Measurements from ENCODE around the gene SHC2. TPM values are rescaled to one million over a fixed set of nuclear protein-coding genes. Genes with fewer than 3 reads are reported as not detected.
"Not testable (repeated sequence)": the region's sequence is repeated elsewhere in the genome, so short reads cannot be mapped to it uniquely, and the experiment has no call there.

The SHC2 gene
- total and polyA plus RNA-seq, 2 donors (not counting 3 experiments of a cell fraction or from before 2014, with no cell fraction given) = 7.5 to 11.8 TPM

DNA sequence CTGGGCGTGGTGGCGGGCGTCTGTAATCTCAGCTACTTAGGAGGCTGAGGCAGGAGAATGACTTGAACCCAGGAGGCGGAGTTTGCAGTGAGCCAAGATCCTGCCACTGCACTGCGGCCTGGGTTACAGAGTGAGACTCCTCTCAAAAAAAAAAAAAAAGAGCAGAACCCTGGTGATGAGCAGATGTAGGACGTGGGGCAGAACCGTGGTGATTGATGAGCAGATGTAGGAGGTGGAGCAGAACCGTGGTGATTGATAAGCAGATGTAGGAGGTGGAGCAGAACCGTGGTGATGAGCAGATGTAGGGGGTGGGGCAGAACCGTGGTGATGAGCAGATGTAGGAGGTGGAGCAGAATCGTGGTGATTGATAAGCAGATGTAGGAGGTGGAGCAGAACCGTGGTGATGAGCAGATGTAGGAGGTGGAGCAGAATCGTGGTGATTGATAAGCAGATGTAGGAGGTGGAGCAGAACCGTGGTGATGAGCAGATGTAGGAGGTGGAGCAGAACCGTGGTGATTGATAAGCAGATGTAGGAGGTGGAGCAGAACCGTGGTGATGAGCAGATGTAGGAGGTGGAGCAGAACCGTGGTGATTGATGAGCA lies 80.1 kb downstream of the SHC2 start:
- CTCF ChIA-PET; H3K9me1 ChIP-seq (replicated peaks; ENCODE audit: control insufficient read depth, extremely low read depth, insufficient read depth, low read length); BruUV-seq (replicated peaks); H4K20me1 ChIP-seq (replicated peaks; ENCODE audit: control insufficient read depth, extremely low read depth, insufficient read depth, low read length); H3K9me3 ChIP-seq (replicated peaks; ENCODE audit: control insufficient read depth, insufficient read depth, low read length); H3K4me3 ChIP-seq (replicated peaks in 1 of 3; ENCODE audit: insufficient read depth in 1 of 3, low read depth in 1 of 3, low read length in 3 of 3); DNase-seq (ENCODE audit: low read depth, low spot score); H3K27ac ChIP-seq (ENCODE audit: insufficient read depth, low read depth, low read length); H3K36me3 ChIP-seq (ENCODE audit: control insufficient read depth in 2 of 2, extremely low read depth in 1 of 2, insufficient read depth in 2 of 2, low read length in 2 of 2); H2AFZ ChIP-seq (ENCODE audit: low read depth, low read length); FAIRE-seq; H3K79me2 ChIP-seq (ENCODE audit: control insufficient read depth, insufficient read depth, low read length); POLR2A ChIA-PET; H3K4me1 ChIP-seq (ENCODE audit: control insufficient read depth, extremely low read depth, insufficient read depth, low read length); H3K9ac ChIP-seq (replicated peaks; ENCODE audit: extremely low read depth, insufficient read depth, low read length); dilution Hi-C loops (cut with MboI; ENCODE audit: extremely low pct_ligation_motif_present, low sequenced_read_pairs); H3K4me2 ChIP-seq (ENCODE audit: insufficient read depth, low read length): not testable (repeated sequence)
- intact Hi-C loops (cut with micrococcal nuclease) = loop anchor here (10.0 kb wide), 1 partner anchor 104 kb away; no protein-coding TSS in a partner anchor
- peaks cover 2 to 15% of the 10 kb centered on the region in 2 experiments for H3K27me3 ChIP-seq (ENCODE audit: control insufficient read depth in 2 of 2, insufficient read depth in 2 of 2, low read length in 2 of 2)

DNA sequence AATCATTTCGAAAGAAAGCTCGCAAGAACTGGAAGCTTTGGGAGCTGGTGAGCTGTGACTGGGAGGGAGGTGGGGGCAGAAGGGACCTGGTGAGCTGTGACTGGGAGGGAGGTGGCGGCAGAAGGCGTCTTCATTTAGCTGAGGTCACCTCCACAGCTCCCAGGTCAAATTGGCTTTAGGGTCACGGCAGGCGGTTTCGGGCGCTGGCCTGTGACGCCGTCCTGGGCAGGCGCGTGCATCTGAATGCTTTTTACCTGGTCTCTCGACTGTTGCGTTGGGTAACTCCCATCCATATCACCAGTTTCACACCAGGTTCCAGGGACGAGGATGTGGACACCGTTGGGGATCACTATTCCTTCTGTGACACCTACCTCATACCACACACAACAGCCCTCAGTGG lies 81.0 kb downstream of the SHC2 start:
- Histone ChIP-seq H3K9me3 (replicated peaks; ENCODE audit: control insufficient read depth, insufficient read depth, low read length) (no peaks in the 10 kb centered on the region), H3K4me3 (replicated peaks in 1 of 3; ENCODE audit: insufficient read depth in 1 of 3, low read depth in 1 of 3, low read length in 3 of 3) (no peak overlapping the region), H3K4me1 (ENCODE audit: control insufficient read depth, extremely low read depth, insufficient read depth, low read length) (no peaks in the 10 kb centered on the region), H2AFZ (ENCODE audit: low read depth, low read length) (no peak overlapping the region), H4K20me1 (replicated peaks; ENCODE audit: control insufficient read depth, extremely low read depth, insufficient read depth, low read length) (no peaks in the 10 kb centered on the region), H3K9ac (replicated peaks; ENCODE audit: extremely low read depth, insufficient read depth, low read length) (no peak overlapping the region), H3K9me1 (replicated peaks; ENCODE audit: control insufficient read depth, extremely low read depth, insufficient read depth, low read length) (no peaks in the 10 kb centered on the region), H3K36me3 (ENCODE audit: control insufficient read depth in 2 of 2, extremely low read depth in 1 of 2, insufficient read depth in 2 of 2, low read length in 2 of 2) (no peaks in the 10 kb centered on the region), H3K4me2 (ENCODE audit: insufficient read depth, low read length) (no peak overlapping the region), H3K79me2 (ENCODE audit: control insufficient read depth, insufficient read depth, low read length) (no peaks in the 10 kb centered on the region), H3K27me3 (ENCODE audit: control insufficient read depth in 2 of 2, insufficient read depth in 2 of 2, low read length in 2 of 2) (peaks cover 2 to 14% of the 10 kb centered on the region in 2 experiments), H3K27ac (ENCODE audit: insufficient read depth, low read depth, low read length) (no peak overlapping the region)
- ChIA-PET POLR2A (no interaction called here), CTCF (no interaction called here)
- DNase-seq (ENCODE audit: low read depth, low spot score) (no peak), FAIRE-seq (no peak)
- dilution Hi-C loops (cut with MboI; ENCODE audit: extremely low pct_ligation_motif_present, low sequenced_read_pairs) = no loop called here
- BruUV-seq (replicated peaks) = no TSS peak
- intact Hi-C loops (cut with micrococcal nuclease) = loop anchor here (10.0 kb wide), 1 partner anchor 105 kb away; no protein-coding TSS in a partner anchor
- TF ChIP-seq POLR2A (IDR thresholded peaks at IDR 0.05; ENCODE audit: low read depth, low read length) (no peak), MYC (IDR thresholded peaks at IDR 0.05; ENCODE audit: low read depth, low read length) (no peak), POLR2AphosphoS5 (IDR thresholded peaks at IDR 0.05; ENCODE audit: insufficient read depth, low read depth, low read length) (no peak)
- TF ChIP-seq, protein P1, sequence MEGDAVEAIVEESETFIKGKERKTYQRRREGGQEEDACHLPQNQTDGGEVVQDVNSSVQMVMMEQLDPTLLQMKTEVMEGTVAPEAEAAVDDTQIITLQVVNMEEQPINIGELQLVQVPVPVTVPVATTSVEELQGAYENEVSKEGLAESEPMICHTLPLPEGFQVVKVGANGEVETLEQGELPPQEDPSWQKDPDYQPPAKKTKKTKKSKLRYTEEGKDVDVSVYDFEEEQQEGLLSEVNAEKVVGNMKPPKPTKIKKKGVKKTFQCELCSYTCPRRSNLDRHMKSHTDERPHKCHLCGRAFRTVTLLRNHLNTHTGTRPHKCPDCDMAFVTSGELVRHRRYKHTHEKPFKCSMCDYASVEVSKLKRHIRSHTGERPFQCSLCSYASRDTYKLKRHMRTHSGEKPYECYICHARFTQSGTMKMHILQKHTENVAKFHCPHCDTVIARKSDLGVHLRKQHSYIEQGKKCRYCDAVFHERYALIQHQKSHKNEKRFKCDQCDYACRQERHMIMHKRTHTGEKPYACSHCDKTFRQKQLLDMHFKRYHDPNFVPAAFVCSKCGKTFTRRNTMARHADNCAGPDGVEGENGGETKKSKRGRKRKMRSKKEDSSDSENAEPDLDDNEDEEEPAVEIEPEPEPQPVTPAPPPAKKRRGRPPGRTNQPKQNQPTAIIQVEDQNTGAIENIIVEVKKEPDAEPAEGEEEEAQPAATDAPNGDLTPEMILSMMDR (IDR thresholded peaks at IDR 0.05; ENCODE audit: extremely low read depth in 1 of 2, insufficient read depth in 1 of 2, low read depth in 1 of 2, low read length in 2 of 2) = no peak

Measured in endothelial cell of umbilical vein (primary cell).